ENCODE data around the gene ENKD1. TPM values are rescaled to one million over a fixed set of nuclear protein-coding genes. Genes with fewer than 3 reads are reported as not detected.

The ENKD1 gene
- total RNA-seq, 1 donor from 2014 or later, result 9.6 TPM

GRCh38 chr16:67709050-67709449 is 42.5 kb upstream of the ENKD1 start:
- no peaks in the 10 kb centered on the region for H3K36me3 ChIP-seq
- H3K4me3 ChIP-seq, result no peak overlapping the region
- H3K4me1 ChIP-seq, result peaks cover 6% of the 10 kb centered on the region
- no peaks in the 10 kb centered on the region for H3K9me3 ChIP-seq (replicated peaks)
- no peak for TF ChIP-seq CTCF (IDR thresholded peaks at IDR 0.05; ENCODE audit: borderline replicate concordance)
- DNase-seq, result no peak
- no peaks in the 10 kb centered on the region for H3K27me3 ChIP-seq (ENCODE audit: low read depth)
- intact Hi-C loops (cut with micrococcal nuclease), result no loop called here
- H3K27ac ChIP-seq (replicated peaks), result no peak overlapping the region

- TF ChIP-seq CTCF (IDR thresholded peaks at IDR 0.05; ENCODE audit: borderline replicate concordance), result no peak
- intact Hi-C loops (cut with micrococcal nuclease), result no loop called here
- Histone ChIP-seq H3K9me3 (replicated peaks) (no peaks in the 10 kb centered on the region), H3K27me3 (ENCODE audit: low read depth) (no peaks in the 10 kb centered on the region), H3K36me3 (no peaks in the 10 kb centered on the region), H3K27ac (replicated peaks) (no peak overlapping the region), H3K4me1 (peaks cover 10% of the 10 kb centered on the region), H3K4me3 (no peak overlapping the region)
- no peak for DNase-seq
Observed at GRCh38 chr16:67708368-67708771, 41.8 kb upstream of the ENKD1 start.

- TF ChIP-seq CTCF (IDR thresholded peaks at IDR 0.05; ENCODE audit: borderline replicate concordance), result no peak
- H3K27ac ChIP-seq (replicated peaks), result no peak overlapping the region
- peaks cover 12% of the 10 kb centered on the region for H3K4me1 ChIP-seq
- DNase-seq, result no peak
- H3K9me3 ChIP-seq (replicated peaks), result no peaks in the 10 kb centered on the region
- intact Hi-C loops (cut with micrococcal nuclease), result no loop called here
- H3K36me3 ChIP-seq, result no peaks in the 10 kb centered on the region
- no peaks in the 10 kb centered on the region for H3K27me3 ChIP-seq (ENCODE audit: low read depth)
- no peak overlapping the region for H3K4me3 ChIP-seq
Observed at GRCh38 chr16:67707790-67708189, 41.2 kb upstream of the ENKD1 start.

GRCh38 chr16:67707210-67707609 is 40.7 kb upstream of the ENKD1 start:
- Histone ChIP-seq H3K27ac (replicated peaks) (no peak overlapping the region), H3K4me3 (no peak overlapping the region), H3K4me1 (peaks cover 12% of the 10 kb centered on the region), H3K27me3 (ENCODE audit: low read depth) (no peaks in the 10 kb centered on the region), H3K36me3 (no peaks in the 10 kb centered on the region), H3K9me3 (replicated peaks) (no peaks in the 10 kb centered on the region)
- intact Hi-C loops (cut with micrococcal nuclease), result no loop called here
- TF ChIP-seq CTCF (IDR thresholded peaks at IDR 0.05; ENCODE audit: borderline replicate concordance), result no peak
- DNase-seq, result no peak

GRCh38 chr16:67704110-67704509 is 37.6 kb upstream of the ENKD1 start:
- intact Hi-C loops (cut with micrococcal nuclease), result no loop called here
- no peak for TF ChIP-seq CTCF (IDR thresholded peaks at IDR 0.05; ENCODE audit: borderline replicate concordance)
- DNase-seq, result no peak
- H3K36me3 ChIP-seq, result peaks cover under 1% of the 10 kb centered on the region
- no peak overlapping the region for H3K27ac ChIP-seq (replicated peaks)
- peaks cover 12% of the 10 kb centered on the region for H3K4me1 ChIP-seq
- peaks cover 5% of the 10 kb centered on the region for H3K9me3 ChIP-seq (replicated peaks)
- H3K4me3 ChIP-seq, result no peak overlapping the region
- H3K27me3 ChIP-seq (ENCODE audit: low read depth), result no peaks in the 10 kb centered on the region

GRCh38 chr16:67703626-67704025 is 37.1 kb upstream of the ENKD1 start:
- peaks cover 4% of the 10 kb centered on the region for H3K36me3 ChIP-seq
- H3K27ac ChIP-seq (replicated peaks), result peak overlapping the region; percentile 10
- no peak for DNase-seq
- H3K4me1 ChIP-seq, result peaks cover 12% of the 10 kb centered on the region
- H3K27me3 ChIP-seq (ENCODE audit: low read depth), result no peaks in the 10 kb centered on the region
- H3K9me3 ChIP-seq (replicated peaks), result peaks cover 7% of the 10 kb centered on the region
- intact Hi-C loops (cut with micrococcal nuclease), result no loop called here
- H3K4me3 ChIP-seq, result no peak overlapping the region
- TF ChIP-seq CTCF (IDR thresholded peaks at IDR 0.05; ENCODE audit: borderline replicate concordance), result no peak

Measured in left ventricle myocardium inferior (tissue), 1 donor.